Measurements from ENCODE around the gene TEAD1.
A peak's percentile ranks its signal among the peaks of the same experiment; 100 is the strongest.

The TEAD1 gene

GRCh38 chr11:12673924-12674570, at the start of gene TEAD1:
Gene TEAD1, plus strand, starts transcription at chr11:12674421.
- peak; percentile 93 for DNase-seq (ENCODE audit: low spot score)

- DNase-seq (ENCODE audit: low spot score): no peak
These were observed 49.6 kb upstream of the TEAD1 start for GRCh38 chr11:12624595-12624994.

- DNase-seq (ENCODE audit: low spot score): peak; percentile 12
These were observed 48.7 kb upstream of the TEAD1 start for GRCh38 chr11:12625438-12626071.

- no peak for DNase-seq (ENCODE audit: low spot score)
These were observed 47.6 kb upstream of the TEAD1 start for GRCh38 chr11:12626616-12627015.

GRCh38 chr11:12628314-12628713, 45.9 kb upstream of the TEAD1 start:
- no peak for DNase-seq (ENCODE audit: low spot score)

- DNase-seq (ENCODE audit: low spot score): no peak
These were observed 44.5 kb upstream of the TEAD1 start for GRCh38 chr11:12629601-12630313.

- DNase-seq (ENCODE audit: low spot score): no peak
These were observed 42.6 kb upstream of the TEAD1 start for GRCh38 chr11:12631651-12632050.

- no peak for DNase-seq (ENCODE audit: low spot score)
These were observed 39.9 kb upstream of the TEAD1 start for GRCh38 chr11:12634329-12634728.

- DNase-seq (ENCODE audit: low spot score): no peak
These were observed 37.3 kb upstream of the TEAD1 start for GRCh38 chr11:12636871-12637410.

GRCh38 chr11:12639388-12639787, 34.8 kb upstream of the TEAD1 start:
- DNase-seq (ENCODE audit: low spot score): no peak

GRCh38 chr11:12640355-12640754, 33.9 kb upstream of the TEAD1 start:
- DNase-seq (ENCODE audit: low spot score): no peak

GRCh38 chr11:12640926-12641849, 33.0 kb upstream of the TEAD1 start:
- DNase-seq (ENCODE audit: low spot score): no peak

- no peak for DNase-seq (ENCODE audit: low spot score)
These were observed 32.2 kb upstream of the TEAD1 start for GRCh38 chr11:12642040-12642439.

GRCh38 chr11:12642806-12643428, 31.3 kb upstream of the TEAD1 start:
- DNase-seq (ENCODE audit: low spot score): no peak

- no peak for DNase-seq (ENCODE audit: low spot score)
These were observed 27.7 kb upstream of the TEAD1 start for GRCh38 chr11:12646478-12646877.

GRCh38 chr11:12653729-12654128, 20.5 kb upstream of the TEAD1 start:
- no peak for DNase-seq (ENCODE audit: low spot score)

GRCh38 chr11:12655842-12656241, 18.4 kb upstream of the TEAD1 start:
- no peak for DNase-seq (ENCODE audit: low spot score)

- DNase-seq (ENCODE audit: low spot score): no peak
These were observed 16.9 kb upstream of the TEAD1 start for GRCh38 chr11:12657336-12657735.

- DNase-seq (ENCODE audit: low spot score): no peak
These were observed 16.2 kb upstream of the TEAD1 start for GRCh38 chr11:12657981-12658380.

GRCh38 chr11:12662101-12662689, 12.0 kb upstream of the TEAD1 start:
- no peak for DNase-seq (ENCODE audit: low spot score)

- DNase-seq (ENCODE audit: low spot score): no peak
These were observed 9.8 kb upstream of the TEAD1 start for GRCh38 chr11:12664385-12664784.

Data from RKO (cell line).